ENCODE results near the gene CRLF2. TPM values are rescaled to one million over a fixed set of nuclear protein-coding genes. Genes with fewer than 3 reads are reported as not detected.

The CRLF2 gene
- polyA plus RNA-seq, 1 donor, result not detected

- Histone ChIP-seq H3K9me3 (ENCODE audit: control insufficient read depth, low read depth, low read length) (no peaks in the 10 kb centered on the region), H3K27me3 (ENCODE audit: control insufficient read depth, insufficient read depth, low read length) (no peaks in the 10 kb centered on the region), H3K27ac (ENCODE audit: low read length) (no peak overlapping the region), H3K36me3 (ENCODE audit: control insufficient read depth, insufficient read depth, low read length) (no peaks in the 10 kb centered on the region), H3K4me1 (ENCODE audit: control insufficient read depth, insufficient read depth, low read length) (no peaks in the 10 kb centered on the region), H3K4me3 (ENCODE audit: low read length) (no peak overlapping the region)
- DNase-seq, result no peak
- 61% methylated on average over 2 of the region's 9 CpGs for WGBS (ENCODE audit: insufficient coverage, low lambda C conversion rate)
These were observed 58.5 kb downstream of the CRLF2 start for GRCh38 chrX:1153940-1154339.

- WGBS (ENCODE audit: insufficient coverage, low lambda C conversion rate), result no CpG with 5 or more reads among the region's 10 CpGs
- DNase-seq, result no peak
These were observed 60.4 kb downstream of the CRLF2 start for GRCh38 chrX:1152090-1152489.

DNA sequence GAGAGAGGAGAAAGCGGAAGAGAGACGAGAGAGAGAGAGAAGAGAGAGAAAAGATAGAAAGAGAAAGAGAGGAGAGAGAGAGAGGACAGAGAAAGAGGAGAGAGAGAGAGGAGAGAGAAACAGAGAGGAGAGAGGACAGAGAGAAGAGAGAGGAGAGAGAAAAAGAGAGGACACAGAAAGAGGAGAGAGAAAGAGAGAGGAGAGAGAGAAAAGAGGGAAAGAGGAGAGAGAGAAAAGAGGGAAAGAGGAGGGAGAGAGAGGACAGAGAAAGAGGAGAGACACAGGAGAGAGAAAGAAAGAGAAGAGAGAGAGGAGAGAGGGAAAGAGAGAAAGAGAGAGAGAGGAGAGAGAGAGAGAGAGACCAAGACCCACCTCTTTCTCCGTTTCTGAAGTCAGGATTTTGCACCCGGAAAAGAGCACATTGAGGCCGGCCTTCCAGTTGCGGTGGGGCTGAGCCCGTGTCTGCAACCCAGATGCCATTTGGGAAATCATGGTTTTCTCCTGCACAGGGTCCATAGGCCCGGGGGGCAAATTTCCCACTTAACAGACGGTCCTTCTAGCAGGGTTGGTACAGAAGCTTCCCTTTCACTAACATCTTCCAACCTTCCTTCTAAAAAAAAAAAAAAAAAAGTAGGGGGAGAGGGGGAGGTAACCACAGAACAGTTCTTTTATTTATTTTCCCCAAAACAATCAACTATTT, 60.9 kb downstream of the CRLF2 start:
- peaks cover 4% of the 10 kb centered on the region for H3K9me3 ChIP-seq (ENCODE audit: control insufficient read depth, low read depth, low read length)
- WGBS (ENCODE audit: insufficient coverage, low lambda C conversion rate), result 82% methylated on average over 2 of the region's 9 CpGs
- H3K4me3 ChIP-seq (ENCODE audit: low read length), result no peak overlapping the region

More at GRCh38 chrX:1152090-1152489, 60.4 kb downstream of the CRLF2 start:
- Histone ChIP-seq H3K27ac (ENCODE audit: low read length) (no peak overlapping the region), H3K9me3 (ENCODE audit: control insufficient read depth, low read depth, low read length) (peaks cover 4% of the 10 kb centered on the region), H3K4me3 (ENCODE audit: low read length) (no peak overlapping the region), H3K36me3 (ENCODE audit: control insufficient read depth, insufficient read depth, low read length) (no peaks in the 10 kb centered on the region), H3K27me3 (ENCODE audit: control insufficient read depth, insufficient read depth, low read length) (no peaks in the 10 kb centered on the region), H3K4me1 (ENCODE audit: control insufficient read depth, insufficient read depth, low read length) (no peaks in the 10 kb centered on the region)

DNA sequence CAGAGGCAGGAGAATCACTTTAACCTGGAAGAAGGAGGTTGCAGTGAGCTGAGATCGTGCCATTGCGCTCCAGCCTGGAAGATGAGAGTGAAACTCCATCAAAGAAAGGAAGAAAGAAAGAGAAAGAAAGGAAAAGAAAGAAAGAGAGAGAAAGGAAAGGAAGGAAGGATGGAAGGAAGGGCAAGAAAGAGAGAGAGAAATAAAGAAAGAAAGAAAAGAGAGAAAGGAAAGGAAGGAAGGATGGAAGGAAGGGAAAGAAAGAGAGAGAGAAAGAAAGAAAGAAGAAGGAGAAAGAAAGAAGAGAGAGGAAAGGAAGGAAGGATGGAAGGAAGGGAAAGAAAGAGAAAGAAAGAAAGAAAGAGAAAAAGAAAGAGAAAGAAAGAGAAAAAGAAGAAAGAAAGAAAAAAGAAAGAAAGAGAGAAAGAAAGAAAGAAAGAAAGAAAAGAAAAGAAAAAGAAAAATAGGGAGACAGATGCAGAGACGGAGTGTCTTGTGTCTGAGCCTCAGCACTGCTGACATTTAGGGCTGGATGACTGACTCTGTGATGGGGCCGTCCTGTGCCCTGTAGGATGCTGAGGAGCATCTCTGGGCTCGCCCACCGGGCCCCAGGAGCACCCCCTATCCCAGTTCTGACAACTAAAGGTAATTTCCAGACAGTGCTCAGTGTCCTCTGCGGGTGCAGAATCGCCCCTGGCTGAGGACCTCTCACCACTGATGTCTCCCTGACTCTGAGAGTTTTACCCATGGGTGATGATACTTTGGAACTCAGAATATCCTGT, 61.7 kb downstream of the CRLF2 start:
- Histone ChIP-seq H3K4me1 (ENCODE audit: control insufficient read depth, insufficient read depth, low read length) (no peaks in the 10 kb centered on the region), H3K4me3 (ENCODE audit: low read length) (no peak overlapping the region), H3K36me3 (ENCODE audit: control insufficient read depth, insufficient read depth, low read length) (no peaks in the 10 kb centered on the region), H3K9me3 (ENCODE audit: control insufficient read depth, low read depth, low read length) (peaks cover 4% of the 10 kb centered on the region), H3K27me3 (ENCODE audit: control insufficient read depth, insufficient read depth, low read length) (no peaks in the 10 kb centered on the region), H3K27ac (ENCODE audit: low read length) (no peak overlapping the region)
- WGBS (ENCODE audit: insufficient coverage, low lambda C conversion rate), result 95% methylated on average over 3 of the region's 8 CpGs
- no peak for DNase-seq

More for the DNA sequence above, 60.9 kb downstream of the CRLF2 start:
- H3K27me3 ChIP-seq (ENCODE audit: control insufficient read depth, insufficient read depth, low read length), result no peaks in the 10 kb centered on the region
- no peaks in the 10 kb centered on the region for H3K4me1 ChIP-seq (ENCODE audit: control insufficient read depth, insufficient read depth, low read length)
- H3K27ac ChIP-seq (ENCODE audit: low read length), result no peak overlapping the region
- H3K36me3 ChIP-seq (ENCODE audit: control insufficient read depth, insufficient read depth, low read length), result no peaks in the 10 kb centered on the region
- no peak for DNase-seq

- DNase-seq, result no peak
- Histone ChIP-seq H3K9me3 (ENCODE audit: control insufficient read depth, low read depth, low read length) (peaks cover 4% of the 10 kb centered on the region), H3K27me3 (ENCODE audit: control insufficient read depth, insufficient read depth, low read length) (no peaks in the 10 kb centered on the region), H3K36me3 (ENCODE audit: control insufficient read depth, insufficient read depth, low read length) (no peaks in the 10 kb centered on the region), H3K4me3 (ENCODE audit: low read length) (no peak overlapping the region), H3K27ac (ENCODE audit: low read length) (no peak overlapping the region), H3K4me1 (ENCODE audit: control insufficient read depth, insufficient read depth, low read length) (no peaks in the 10 kb centered on the region)
- WGBS (ENCODE audit: insufficient coverage, low lambda C conversion rate), result 72% methylated on average over 5 of the region's 29 CpGs
These were observed 64.6 kb downstream of the CRLF2 start for GRCh38 chrX:1147611-1148515.

DNA sequence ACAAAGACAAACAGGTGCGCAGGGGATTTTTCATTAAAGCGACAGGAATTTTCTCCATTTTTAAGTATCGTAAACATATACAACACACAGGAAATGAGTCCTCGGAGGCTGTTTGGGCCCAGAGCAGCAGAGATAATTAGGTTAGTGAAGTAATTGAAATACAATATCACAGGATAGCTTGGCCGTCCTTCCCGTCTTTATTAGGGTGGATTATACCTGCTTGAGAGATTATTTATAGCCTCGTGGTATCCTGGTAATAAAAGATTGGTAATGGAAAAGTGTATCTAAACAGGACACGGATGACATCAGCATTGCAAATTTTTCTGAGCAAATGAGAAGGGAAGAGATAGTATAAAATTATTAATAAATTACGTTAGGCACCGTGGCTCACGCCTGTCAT, 68.2 kb downstream of the CRLF2 start:
- H3K4me3 ChIP-seq (ENCODE audit: low read length), result no peak overlapping the region
- H3K4me1 ChIP-seq (ENCODE audit: control insufficient read depth, insufficient read depth, low read length), result no peaks in the 10 kb centered on the region
- no CpG with 5 or more reads among the region's 11 CpGs for WGBS (ENCODE audit: insufficient coverage, low lambda C conversion rate)
- peaks cover 4% of the 10 kb centered on the region for H3K9me3 ChIP-seq (ENCODE audit: control insufficient read depth, low read depth, low read length)
- DNase-seq, result no peak
- no peak overlapping the region for H3K27ac ChIP-seq (ENCODE audit: low read length)
- H3K27me3 ChIP-seq (ENCODE audit: control insufficient read depth, insufficient read depth, low read length), result no peaks in the 10 kb centered on the region
- no peaks in the 10 kb centered on the region for H3K36me3 ChIP-seq (ENCODE audit: control insufficient read depth, insufficient read depth, low read length)

Other genes with a start within 250 kb of the CRLF2 start
- gene CSF2RA, start 56.2 kb upstream of the CRLF2 start, polyA plus RNA-seq, result 4.1 TPM
- 5.4 TPM for gene IL3RA, start 124.1 kb upstream of the CRLF2 start, polyA plus RNA-seq
- gene SLC25A6, start 179.5 kb upstream of the CRLF2 start, polyA plus RNA-seq, result 611 TPM
- 25.9 TPM for gene ASMTL, start 240.3 kb upstream of the CRLF2 start, polyA plus RNA-seq

Measured in large intestine (tissue), 3 donors.